Naive thymus-derived CD4-positive, alpha-beta T cell (primary cell): Measurements from ENCODE around the gene TRIO. TPM values are rescaled to one million over a fixed set of nuclear protein-coding genes. Genes with fewer than 3 reads are reported as not detected.
A peak's percentile ranks its signal among the peaks of the same experiment; 100 is the strongest.

Source experiments
- ATAC-seq: fragments of 150-1000 bp; cut with Tn5 transposase; 2 replicates; pipeline ENCODE4 v1.10.0; 2021; ENCODE audit warnings: mild to moderate bottlenecking, moderate library complexity
- CTCF ChIA-PET: fragments of 350-600 bp; sonication (Branson Sonifier 250); formaldehyde crosslinking; loops from one replicate; lab custom pipeline; 2021; ENCODE audit warnings: antibody characterized with exemption; lab: Charles Lee
- POLR2A ChIA-PET: fragments of 350-600 bp; sonication (Branson Sonifier 250); formaldehyde crosslinking; loops from one replicate; lab custom pipeline; 2021; ENCODE audit warnings: antibody characterized with exemption, inconsistent platforms; lab: Charles Lee
- DNase-seq, 9 donors: peaks; one replicate each; pipeline versions ENCODE4 v3.0.0 to v3.0.0-alpha.2; 2020 to 2022; ENCODE audit warnings: mixed read lengths in 1 of 9
- H3K27ac ChIP-seq: one replicate; pipeline ENCODE4 v1.7.0; 2013; ENCODE audit warnings: mild to moderate bottlenecking, low read depth, low read length, moderate library complexity
- H3K27me3 ChIP-seq, 2 donors: one replicate each; pipeline ENCODE4 v1.7.0; 2013; ENCODE audit warnings: low read length in 2 of 2, mild to moderate bottlenecking in 2 of 2, moderate library complexity in 2 of 2; ENCODE audit not compliant: control insufficient read depth in 2 of 2, insufficient read depth in 2 of 2
- H3K36me3 ChIP-seq, 3 experiments: 1 replicate in 2 of 3; 2 replicates in 1 of 3; pipeline ENCODE4 v1.7.0; 2013; ENCODE audit warnings: low read length in 3 of 3, mild to moderate bottlenecking in 3 of 3, moderate library complexity in 1 of 3; ENCODE audit not compliant: insufficient read depth in 3 of 3, control insufficient read depth in 2 of 3
- H3K4me1 ChIP-seq, 2 donors: one replicate each; pipeline ENCODE4 v1.7.0; 2013; ENCODE audit warnings: low read length in 2 of 2, mild to moderate bottlenecking in 2 of 2, moderate library complexity in 1 of 2; ENCODE audit not compliant: control insufficient read depth in 2 of 2, insufficient read depth in 2 of 2
- H3K4me3 ChIP-seq: 2 replicates; pipeline ENCODE4 v1.7.0; 2013; ENCODE audit warnings: mild to moderate bottlenecking, low read length
- H3K9me3 ChIP-seq, 3 experiments: 1 replicate in 2 of 3; 2 replicates in 1 of 3; pipeline ENCODE4 v1.7.0; 2013; ENCODE audit warnings: low read length in 3 of 3; ENCODE audit not compliant: control insufficient read depth in 2 of 3
- H3K27ac Mint-ChIP-seq, 9 donors: one replicate each; pipeline ENCODE4 v1.8.0; 2020 to 2022; ENCODE audit warnings: mixed read lengths in 9 of 9, mild to moderate bottlenecking in 8 of 9, moderate library complexity in 5 of 9, inconsistent platforms in 2 of 9
- H3K27me3 Mint-ChIP-seq, 5 donors: one replicate each; pipeline ENCODE4 v1.8.0; 2021 to 2022; ENCODE audit warnings: mixed read lengths in 5 of 5, mild to moderate bottlenecking in 1 of 5
- H3K36me3 Mint-ChIP-seq, 5 donors: one replicate each; pipeline ENCODE4 v1.8.0; 2020 to 2022; ENCODE audit warnings: mixed read lengths in 5 of 5, mild to moderate bottlenecking in 3 of 5, inconsistent platforms in 1 of 5
- H3K4me1 Mint-ChIP-seq, 7 donors: one replicate each; pipeline ENCODE4 v1.8.0; 2020 to 2022; ENCODE audit warnings: mixed read lengths in 7 of 7, mild to moderate bottlenecking in 3 of 7, inconsistent platforms in 1 of 7
- H3K4me3 Mint-ChIP-seq, 10 donors: one replicate each; pipeline ENCODE4 v1.8.0; 2020 to 2022; ENCODE audit warnings: mild to moderate bottlenecking in 10 of 10, mixed read lengths in 10 of 10, moderate library complexity in 6 of 10, inconsistent platforms in 2 of 10
- H3K9me3 Mint-ChIP-seq, 11 donors: one replicate each; pipeline ENCODE4 v1.8.0; 2020 to 2022; ENCODE audit warnings: mixed read lengths in 11 of 11, mild to moderate bottlenecking in 4 of 11, inconsistent platforms in 1 of 11, moderate library complexity in 1 of 11
- intact Hi-C, 2 donors: fragments of 100-400 bp; cut with micrococcal nuclease; formaldehyde crosslinking; loops; one replicate each; pipeline ENCODE4 v1.15.1; 2023
- polyA plus RNA-seq, 2 donors: library from polyadenylated mRNA; unstranded; fragments of 300-500 nt; fragmentation: Illumina TruSeq; gene quantifications; one replicate each; pipeline ENCODE4 v1.2.3, GENCODE V29; 2021
- total RNA-seq, 6 experiments: library from RNA in 5 of 6; stranded (reverse) in 5 of 6; gene quantifications; 1 replicate in 5 of 6; 2 replicates in 1 of 6; pipeline ENCODE4 v1.2.3 and lab custom pipeline; 2021 to 2026

The TRIO gene
- total and polyA plus RNA-seq, 7 experiments from 2014 or later = 0.16 to 45.9 (median 5.7) TPM

DNA sequence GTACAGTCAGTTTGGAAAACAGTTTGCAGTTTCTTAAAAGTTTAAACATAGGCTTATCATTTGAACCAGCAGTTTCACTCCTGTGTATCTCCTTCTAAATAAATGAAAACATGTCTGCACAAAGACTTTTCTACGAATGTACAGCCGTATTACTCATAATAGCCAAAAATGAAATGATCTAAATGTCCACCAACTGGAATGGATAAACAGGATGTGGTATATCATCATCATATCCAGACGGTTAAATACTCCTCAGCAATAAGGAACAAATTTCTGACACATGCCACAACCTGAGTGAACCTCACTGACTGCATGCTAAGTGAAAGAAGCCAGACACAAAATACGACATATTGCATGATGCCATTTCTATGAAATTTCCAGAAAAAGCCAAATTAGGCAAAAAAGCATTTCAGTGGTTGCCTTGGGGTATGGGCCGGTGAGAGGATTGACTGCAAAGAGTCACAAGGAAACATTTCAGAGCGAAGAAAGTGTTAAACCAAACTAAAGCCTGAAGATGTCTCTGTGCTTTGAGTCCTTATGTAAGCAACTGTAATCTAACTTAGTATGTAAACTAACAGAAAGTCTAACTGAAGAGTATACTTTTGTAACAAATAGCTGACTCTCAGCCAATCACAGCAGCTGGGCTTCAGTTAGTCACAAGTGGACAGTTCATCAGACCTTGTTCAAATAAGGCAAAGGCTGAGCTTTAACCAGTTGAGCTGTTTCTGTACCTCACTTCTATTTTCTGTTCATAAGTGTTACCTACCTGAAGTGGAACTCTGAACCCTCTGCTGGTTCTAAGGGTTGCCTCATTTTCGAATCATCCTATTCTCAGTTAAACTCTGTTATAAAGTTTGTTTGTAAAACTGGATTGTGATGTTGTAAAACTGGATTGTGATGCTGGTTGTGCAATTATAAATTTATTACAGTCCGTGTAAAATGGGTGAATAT lies 65.2 kb downstream of the TRIO start:
- Mint-ChIP-seq H3K4me1 (peaks cover 0 to 30% (median 11%) of the 10 kb centered on the region in 7 donors), H3K4me3 (peak overlapping the region in 1 of 10 donors; percentile 41), H3K27me3 (peaks cover 15 to 50% (median 34%) of the 10 kb centered on the region in 5 donors), H3K36me3 (no peaks in the 10 kb centered on the region), H3K9me3 (no peaks in the 10 kb centered on the region), H3K27ac (peak overlapping the region in 1 of 9 donors; percentile 50)
- peak; percentile 54 for ATAC-seq
- Histone ChIP-seq H3K27me3 (no peaks in the 10 kb centered on the region), H3K36me3 (no peaks in the 10 kb centered on the region), H3K4me3 (no peak overlapping the region), H3K4me1 (no peaks in the 10 kb centered on the region), H3K27ac (no peak overlapping the region), H3K9me3 (no peaks in the 10 kb centered on the region)
- ChIA-PET CTCF (no interaction called here), POLR2A (no interaction called here)
- intact Hi-C loops = no loop called here
- no peak for DNase-seq

DNA sequence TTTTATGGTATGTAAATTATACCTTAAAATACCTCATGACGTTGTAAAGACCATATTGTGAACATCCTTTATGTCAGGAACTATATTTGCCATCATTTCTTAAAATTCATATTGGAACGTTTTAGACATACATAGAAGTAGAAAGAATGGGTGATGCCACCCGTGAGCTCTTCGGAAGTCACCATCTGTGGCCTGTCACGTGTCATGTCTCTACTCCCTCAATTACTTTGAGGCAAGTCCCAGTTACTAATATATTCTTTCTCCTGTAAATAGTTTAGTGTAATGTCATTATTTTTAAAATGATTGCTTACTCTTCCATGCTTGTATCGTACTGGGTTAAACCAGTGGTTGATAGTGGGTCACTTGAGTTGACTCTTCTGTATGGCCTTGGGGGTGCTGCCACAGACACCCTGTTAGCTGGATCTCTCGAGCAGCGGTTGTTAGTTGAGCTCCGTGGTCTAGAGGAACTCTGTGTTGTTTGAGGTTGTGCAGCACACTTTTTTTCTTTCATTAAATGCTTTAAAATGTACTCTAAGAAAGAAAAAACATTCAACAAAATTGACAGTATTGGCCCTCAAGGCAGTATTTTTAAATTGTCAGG lies 66.2 kb downstream of the TRIO start:
- H3K9me3 Mint-ChIP-seq = no peaks in the 10 kb centered on the region
- Histone ChIP-seq H3K36me3 (no peaks in the 10 kb centered on the region), H3K9me3 (no peaks in the 10 kb centered on the region), H3K4me1 (no peaks in the 10 kb centered on the region), H3K4me3 (no peak overlapping the region), H3K27ac (no peak overlapping the region), H3K27me3 (no peaks in the 10 kb centered on the region)
- H3K4me1 Mint-ChIP-seq = peaks cover 0 to 30% (median 11%) of the 10 kb centered on the region in 7 donors
- H3K36me3 Mint-ChIP-seq = no peaks in the 10 kb centered on the region
- CTCF ChIA-PET = no interaction called here
- H3K4me3 Mint-ChIP-seq = no peak overlapping the region
- POLR2A ChIA-PET = no interaction called here
- ATAC-seq (no peak), DNase-seq (no peak)
- no peak overlapping the region for H3K27ac Mint-ChIP-seq
- intact Hi-C loops = no loop called here
- peaks cover 11 to 45% (median 29%) of the 10 kb centered on the region in 5 donors for H3K27me3 Mint-ChIP-seq

DNA sequence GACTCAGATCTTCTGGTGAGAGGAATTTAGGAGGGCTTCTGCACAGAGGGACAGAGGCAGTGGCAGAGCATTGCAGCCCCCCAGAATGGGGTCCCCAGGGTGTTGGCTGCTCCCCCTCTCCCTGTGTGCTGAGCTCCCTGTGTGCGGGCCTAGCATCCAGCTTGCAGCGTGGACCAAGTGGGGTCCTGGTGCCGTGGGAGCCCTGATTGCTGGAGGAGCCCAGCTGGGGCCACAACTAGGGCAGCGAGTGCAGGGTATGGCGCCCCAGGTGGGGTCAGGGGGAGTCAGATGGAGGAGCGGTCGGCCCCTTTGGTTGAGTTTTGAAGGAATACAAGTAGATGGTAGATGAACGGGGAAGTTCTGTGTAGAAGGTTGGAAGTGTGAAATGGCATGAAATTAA lies 66.7 kb downstream of the TRIO start:
- Histone ChIP-seq H3K4me1 (no peaks in the 10 kb centered on the region), H3K9me3 (no peaks in the 10 kb centered on the region), H3K4me3 (no peak overlapping the region), H3K27me3 (no peaks in the 10 kb centered on the region), H3K27ac (no peak overlapping the region), H3K36me3 (no peaks in the 10 kb centered on the region)
- POLR2A ChIA-PET = no interaction called here
- Mint-ChIP-seq H3K4me1 (peaks cover 0 to 27% (median 8%) of the 10 kb centered on the region in 7 donors), H3K36me3 (no peaks in the 10 kb centered on the region), H3K9me3 (no peaks in the 10 kb centered on the region), H3K27ac (no peak overlapping the region), H3K4me3 (no peak overlapping the region), H3K27me3 (peaks cover 8 to 40% (median 24%) of the 10 kb centered on the region in 5 donors)
- intact Hi-C loops = no loop called here
- CTCF ChIA-PET = interaction anchor here (0.5 kb wide), 1 partner anchor 29 kb away, joined by 3 read pairs; no protein-coding TSS in a partner anchor
- DNase-seq (no peak), ATAC-seq (no peak)

DNA sequence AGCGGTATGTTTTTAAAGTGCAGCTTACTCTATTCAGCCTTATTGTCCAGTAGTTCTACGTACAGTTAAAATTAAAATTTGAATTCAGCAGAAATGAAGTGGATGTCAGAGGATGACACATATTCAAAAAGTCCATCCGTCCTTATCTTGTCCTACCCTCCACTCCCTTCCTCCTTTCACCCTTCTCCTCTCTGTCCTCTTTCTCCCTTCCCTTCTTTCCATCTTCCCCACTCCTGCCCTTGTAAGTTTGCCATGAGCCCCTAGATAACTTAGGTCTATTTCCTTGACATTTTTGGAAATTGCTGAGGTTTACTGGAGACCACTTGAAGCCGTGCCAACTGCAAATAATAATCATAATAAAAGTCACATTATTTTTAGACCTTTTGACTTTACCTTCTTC lies 67.6 kb downstream of the TRIO start:
- intact Hi-C loops = no loop called here
- no peak overlapping the region for H3K27ac Mint-ChIP-seq

DNA sequence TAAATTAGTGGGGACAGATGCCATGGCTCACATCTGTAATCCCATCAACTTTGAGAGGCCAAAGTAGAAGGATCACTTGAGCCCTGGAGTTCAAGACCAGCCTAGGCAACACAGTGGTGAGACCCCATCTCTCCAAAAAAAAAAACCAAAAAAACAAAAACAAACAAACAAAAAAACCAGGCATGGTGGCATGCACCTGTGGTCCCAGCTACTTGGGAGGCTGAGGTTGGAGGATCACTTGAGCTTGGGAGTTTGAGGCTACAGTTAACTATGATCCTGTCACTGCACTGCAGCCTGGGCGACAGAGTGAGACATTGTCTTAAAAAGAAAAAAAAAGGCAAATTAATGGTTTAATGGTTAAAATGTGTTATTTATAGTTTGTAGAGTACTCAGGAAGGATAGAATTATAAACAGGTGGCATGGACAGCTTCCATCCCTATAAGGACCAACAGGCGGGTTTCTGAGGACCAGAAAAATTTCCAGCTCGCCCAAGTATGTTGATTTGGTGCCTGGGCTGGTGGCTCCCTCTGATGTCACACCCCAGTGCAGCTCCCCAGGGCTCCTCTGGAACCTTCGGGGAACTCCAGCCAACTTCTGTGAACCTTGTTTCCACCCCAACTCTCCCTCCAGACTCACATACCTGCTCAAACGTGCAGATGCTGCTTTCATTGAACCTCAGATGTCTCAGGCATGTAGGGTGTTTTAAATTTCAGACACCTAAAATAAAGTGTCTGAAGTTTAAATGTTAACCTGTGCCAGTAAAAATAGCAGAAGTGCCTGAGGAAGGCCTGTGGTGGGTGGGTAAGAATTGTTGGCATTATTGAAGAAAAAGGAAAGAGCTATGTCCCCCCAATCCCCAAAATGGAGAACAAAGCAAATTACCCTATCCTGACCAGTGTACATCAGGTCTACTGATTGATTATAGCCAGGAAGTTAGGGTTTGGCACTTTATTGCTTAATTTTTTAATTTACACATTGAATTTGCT lies 69.0 kb downstream of the TRIO start:
- Histone ChIP-seq H3K27ac (no peak overlapping the region), H3K9me3 (no peaks in the 10 kb centered on the region), H3K27me3 (no peaks in the 10 kb centered on the region), H3K36me3 (no peaks in the 10 kb centered on the region), H3K4me3 (no peak overlapping the region), H3K4me1 (no peaks in the 10 kb centered on the region)
- Mint-ChIP-seq H3K27ac (peak overlapping the region in 1 of 9 donors; percentile 17), H3K4me3 (no peak overlapping the region), H3K27me3 (peaks cover 8 to 45% (median 28%) of the 10 kb centered on the region in 5 donors), H3K36me3 (no peaks in the 10 kb centered on the region), H3K9me3 (no peaks in the 10 kb centered on the region), H3K4me1 (peaks cover 0 to 16% (median 0%) of the 10 kb centered on the region in 7 donors)
- intact Hi-C loops = no loop called here
- ATAC-seq (peak; percentile 45), DNase-seq (no peak)
- POLR2A ChIA-PET = no interaction called here
- CTCF ChIA-PET = no interaction called here

More for the DNA sequence above, 67.6 kb downstream of the TRIO start:
- Histone ChIP-seq H3K4me3 (no peak overlapping the region), H3K4me1 (no peaks in the 10 kb centered on the region), H3K9me3 (no peaks in the 10 kb centered on the region), H3K27me3 (no peaks in the 10 kb centered on the region), H3K27ac (no peak overlapping the region), H3K36me3 (no peaks in the 10 kb centered on the region)
- DNase-seq (no peak), ATAC-seq (no peak)
- ChIA-PET POLR2A (no interaction called here), CTCF (no interaction called here)
- H3K9me3 Mint-ChIP-seq = no peaks in the 10 kb centered on the region
- H3K27me3 Mint-ChIP-seq = peaks cover 9 to 42% (median 24%) of the 10 kb centered on the region in 5 donors
- no peaks in the 10 kb centered on the region for H3K36me3 Mint-ChIP-seq
- peaks cover 0 to 22% (median 6%) of the 10 kb centered on the region in 7 donors for H3K4me1 Mint-ChIP-seq
- H3K4me3 Mint-ChIP-seq = no peak overlapping the region

DNA sequence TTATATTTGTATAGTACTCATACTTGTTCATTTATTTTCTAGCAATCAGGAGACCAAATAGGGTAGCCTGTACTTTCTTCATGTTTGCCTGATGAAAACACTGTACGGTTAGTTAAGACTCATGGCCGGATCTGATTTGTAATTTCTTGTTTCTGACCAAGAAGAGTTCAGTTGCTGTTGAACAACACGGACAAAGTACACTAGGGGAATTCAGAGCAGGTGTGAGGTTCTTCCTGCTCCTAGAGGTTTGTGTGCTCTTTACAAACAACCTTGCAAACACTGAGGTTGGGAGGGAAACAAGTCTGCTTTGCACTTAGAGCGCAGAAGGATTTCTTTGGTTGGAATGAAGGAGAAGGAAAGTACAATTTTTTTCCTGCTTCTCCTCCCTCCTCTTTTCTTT lies 69.7 kb downstream of the TRIO start:
- H3K9me3 Mint-ChIP-seq = no peaks in the 10 kb centered on the region
- Histone ChIP-seq H3K4me1 (no peaks in the 10 kb centered on the region), H3K27me3 (no peaks in the 10 kb centered on the region), H3K4me3 (no peak overlapping the region), H3K9me3 (no peaks in the 10 kb centered on the region), H3K36me3 (no peaks in the 10 kb centered on the region), H3K27ac (no peak overlapping the region)
- H3K36me3 Mint-ChIP-seq = no peaks in the 10 kb centered on the region
- no peak for DNase-seq
- H3K4me1 Mint-ChIP-seq = peaks cover 0 to 16% (median 0%) of the 10 kb centered on the region in 7 donors
- peaks cover 8 to 52% (median 32%) of the 10 kb centered on the region in 5 donors for H3K27me3 Mint-ChIP-seq
- peak overlapping the region in 1 of 9 donors; percentile 34 for H3K27ac Mint-ChIP-seq
- intact Hi-C loops = no loop called here
- POLR2A ChIA-PET = no interaction called here
- no peak for ATAC-seq
- peak overlapping the region in 1 of 10 donors; percentile 28 for H3K4me3 Mint-ChIP-seq
- CTCF ChIA-PET = no interaction called here
